K562 (cell line): ENCODE data around the gene GANAB. TPM values are rescaled to one million over a fixed set of nuclear protein-coding genes. Genes with fewer than 3 reads are reported as not detected.

Experiments
- CBX2 ChIP-seq: fragments of 200-600 bp; sonication (generic); IDR thresholded peaks from one replicate; pipeline ENCODE4 v1.6.1; 2012; ENCODE audit warnings: mild to moderate bottlenecking, low read length, inconsistent platforms; ENCODE audit not compliant: insufficient read depth, poor library complexity, severe bottlenecking
- CREM ChIP-seq: IDR thresholded peaks from 2 replicates; pipeline ENCODE4 v1.6.1; 2014; ENCODE audit warnings: antibody characterized with exemption, low read depth
- ESRRA ChIP-seq: fragments of 450-650 bp; IDR thresholded peaks from 2 replicates; pipeline ENCODE4 v1.6.1; 2014; ENCODE audit warnings: low read depth, mild to moderate bottlenecking, moderate library complexity, borderline replicate concordance
- MCM2 ChIP-seq: fragments of 450-650 bp; IDR thresholded peaks from 2 replicates; pipeline ENCODE4 v1.6.1; 2017; ENCODE audit warnings: low read depth, mild to moderate bottlenecking
- MEF2A ChIP-seq: IDR thresholded peaks from 2 replicates; pipeline ENCODE4 v1.6.1; 2011; ENCODE audit warnings: low read depth, mild to moderate bottlenecking, low read length, moderate library complexity; ENCODE audit not compliant: control insufficient read depth
- MTA3 ChIP-seq: fragments of 450-650 bp; formaldehyde crosslinking; IDR thresholded peaks from 2 replicates; pipeline ENCODE4 v1.6.1; 2017; ENCODE audit warnings: mild to moderate bottlenecking, borderline replicate concordance
- MYBL2 ChIP-seq, 2 experiments: fragments of 450-650 bp in 1 of 2; sonication (generic) in 1 of 2; formaldehyde crosslinking in 1 of 2; IDR thresholded peaks; 2 replicates each; pipeline versions ENCODE4 v1.6.1 to v1.8.1; 2017 to 2022; ENCODE audit warnings: borderline replicate concordance in 1 of 2, inconsistent platforms in 1 of 2, low read depth in 1 of 2, mild to moderate bottlenecking in 1 of 2, missing genetic modification reagents in 1 of 2, moderate library complexity in 1 of 2
- POLR2AphosphoS5 ChIP-seq: IDR thresholded peaks from 2 replicates; pipeline ENCODE4 v1.6.1; 2011; ENCODE audit warnings: mild to moderate bottlenecking, low read depth, low read length, moderate library complexity; ENCODE audit not compliant: control insufficient read depth, insufficient read depth
- PRPF4 ChIP-seq: fragments of 200-400 bp; formaldehyde crosslinking; IDR thresholded peaks from one replicate; pipeline ENCODE4 v1.6.1; 2017; ENCODE audit warnings: low read length, low read depth, mild to moderate bottlenecking; ENCODE audit not compliant: insufficient read depth, poor library complexity, severe bottlenecking
- RAD51 ChIP-seq: fragments of 450-650 bp; IDR thresholded peaks from 2 replicates; pipeline ENCODE4 v1.7.1; 2016; ENCODE audit warnings: low read depth, mild to moderate bottlenecking, borderline replicate concordance
- RBM22 ChIP-seq: fragments of 200-400 bp; formaldehyde crosslinking; IDR thresholded peaks from 2 replicates; pipeline ENCODE4 v1.6.1; 2018; ENCODE audit warnings: low read length, low read depth; ENCODE audit not compliant: poor library complexity, severe bottlenecking
- SIRT6 ChIP-seq: IDR thresholded peaks from one replicate; pipeline ENCODE4 v1.6.1; 2012; ENCODE audit warnings: low read depth, mild to moderate bottlenecking, control low read depth, inconsistent platforms, low read length, moderate library complexity
- TAF1 ChIP-seq: IDR thresholded peaks from 2 replicates; pipeline ENCODE4 v1.6.1; 2011; ENCODE audit warnings: mild to moderate bottlenecking, low read length, moderate library complexity; ENCODE audit not compliant: insufficient read depth, control insufficient read depth, severe bottlenecking; ENCODE audit errors: extremely low read depth
- TGIF2 ChIP-seq: sonication (generic); formaldehyde crosslinking; IDR thresholded peaks from 2 replicates; pipeline ENCODE4 v1.8.1; 2022; ENCODE audit warnings: mild to moderate bottlenecking, missing genetic modification reagents, moderate library complexity
- ZNF12 ChIP-seq: sonication (generic); formaldehyde crosslinking; IDR thresholded peaks from 2 replicates; pipeline ENCODE4 v1.4.0; 2020; ENCODE audit warnings: mild to moderate bottlenecking, missing genetic modification reagents
- ZNF699 ChIP-seq: fragments of 250-450 bp; sonication (Bioruptor Pico); IDR thresholded peaks from 2 replicates; pipeline ENCODE4 v1.8.0; 2021; ENCODE audit warnings: mild to moderate bottlenecking, moderate library complexity; ENCODE audit not compliant: insufficient replicate concordance
- ZSCAN29 ChIP-seq: fragments of 450-650 bp; IDR thresholded peaks from 2 replicates; pipeline ENCODE4 v1.6.1; 2017
- polyA plus RNA-seq, 8 experiments: library from polyadenylated mRNA; depleted of rRNA in 4 of 8; stranded (reverse) in 5 of 8; unstranded in 3 of 8; fragments of >200 nt; fragmentation: Nextera tagmentation in 2 of 8; fragmentation: Illumina TruSeq in 1 of 8; extraction: Ambion mirVana in 2 of 8; extraction: Trizol in 1 of 8; gene quantifications; 2 replicates each; pipeline versions ENCODE4 v1.2.1 to v1.2.3, GENCODE V29; 2011 to 2014; ENCODE audit warnings: inconsistent platforms in 1 of 8, missing spikeins in 1 of 8
- total RNA-seq, 7 experiments: library from RNA; depleted of rRNA in 6 of 7; stranded (reverse); fragments of >200 nt in 6 of 7; fragmentation: Illumina TruSeq in 2 of 7; extraction: Trizol in 2 of 7; gene quantifications; 2 replicates each; pipeline versions ENCODE4 v1.2.1 to v1.2.3, GENCODE V29; 2011 to 2021; ENCODE audit warnings: low replicate concordance in 1 of 7
- TF ChIP-seq, protein P1 (sequence below): fragments of 250-450 bp; sonication (Bioruptor Pico); IDR thresholded peaks from 2 replicates; pipeline ENCODE4 v1.6.1; 2021; ENCODE audit warnings: mild to moderate bottlenecking
- TF ChIP-seq, protein P2 (sequence below): IDR thresholded peaks from 2 replicates; pipeline ENCODE4 v1.6.1; 2016; ENCODE audit warnings: missing genetic modification characterization, missing compliant biosample characterization
- TF ChIP-seq, protein P3 (sequence below): sonication (generic); formaldehyde crosslinking; IDR thresholded peaks from 2 replicates; pipeline ENCODE4 v1.8.1; 2022; ENCODE audit warnings: missing genetic modification reagents
- TF ChIP-seq, protein P4 (sequence below): fragments of 250-450 bp; sonication (Bioruptor Pico); IDR thresholded peaks from 2 replicates; pipeline ENCODE4 v1.5.0; 2021
- TF ChIP-seq, protein P5 (sequence below): fragments of 250-450 bp; sonication (Bioruptor Pico); IDR thresholded peaks from 2 replicates; pipeline ENCODE4 v1.9.0; 2021; ENCODE audit warnings: mild to moderate bottlenecking

Gene GANAB
- total and polyA plus RNA-seq, 9 of the 15 experiments (the other 6 are each of a cell fraction or from before 2014, with no cell fraction given), result 6.5 to 284 (median 161) TPM

DNA sequence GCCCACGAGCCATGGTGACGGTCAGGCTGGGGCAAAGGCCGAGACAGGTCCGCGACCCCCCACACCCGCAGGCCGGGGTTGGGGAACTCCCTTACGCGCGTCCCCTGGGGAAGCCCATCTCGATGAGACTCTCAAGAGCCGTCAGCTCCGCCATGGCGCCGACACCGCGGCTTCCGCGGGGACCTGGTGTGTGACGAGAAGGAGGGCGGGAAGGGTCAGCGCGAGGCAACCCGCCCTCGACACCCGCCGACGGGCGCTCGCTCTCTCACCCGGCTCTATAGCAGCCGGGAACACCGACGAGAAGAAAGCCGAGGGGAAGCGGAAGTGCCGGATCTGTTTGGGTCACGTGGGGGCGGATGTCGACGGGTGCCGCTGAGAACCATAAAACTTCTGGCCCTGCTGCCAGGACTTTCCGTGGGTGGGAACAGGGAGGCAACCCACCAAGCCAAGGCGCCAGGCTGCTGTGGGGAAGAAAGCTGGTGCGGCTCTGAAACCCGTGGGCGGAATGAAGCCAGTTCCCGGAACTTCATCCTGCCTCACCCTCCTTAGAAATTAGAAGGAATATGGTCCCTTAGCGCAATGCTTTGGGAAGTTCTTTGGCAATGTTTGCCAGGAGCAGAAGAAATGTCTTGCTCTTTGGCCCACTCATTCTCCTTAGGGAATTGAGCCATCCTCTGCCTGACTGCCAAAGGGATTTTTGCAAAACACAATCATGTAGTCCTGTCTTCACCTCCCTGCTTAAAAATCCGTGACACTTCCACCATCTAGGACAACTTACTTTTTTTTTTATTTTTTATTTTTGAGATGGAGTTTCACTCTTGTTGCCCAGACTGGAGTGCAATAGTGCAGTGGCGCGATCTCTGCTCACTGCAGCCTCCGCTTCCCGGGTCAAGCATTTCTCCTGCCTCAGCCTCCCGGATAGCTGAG is 32.6 kb upstream of the GANAB start, which contains the start of gene UBXN1 (continued):
- TF ChIP-seq, protein P1, sequence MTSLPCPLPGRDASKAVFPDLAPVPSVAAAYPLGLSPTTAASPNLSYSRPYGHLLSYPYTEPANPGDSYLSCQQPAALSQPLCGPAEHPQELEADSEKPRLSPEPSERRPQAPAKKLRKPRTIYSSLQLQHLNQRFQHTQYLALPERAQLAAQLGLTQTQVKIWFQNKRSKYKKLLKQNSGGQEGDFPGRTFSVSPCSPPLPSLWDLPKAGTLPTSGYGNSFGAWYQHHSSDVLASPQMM, result no peak
- TF ChIP-seq ZNF699 (CRISPR knock-in tag) (no peak), TAF1 (peak; percentile 80), MTA3 (peak; percentile 99), ZNF12 (CRISPR knock-in tag) (peak; percentile 64; the same call in 1 of the 2 replicates), POLR2AphosphoS5 (peak; percentile 75), RBM22 (no peak), MYBL2 (IDR thresholded peaks at IDR 0.05; ENCODE audit: low read depth) (no peak), MYBL2 (CRISPR knock-in tag; IDR thresholded peaks at IDR 0.05; ENCODE audit: borderline replicate concordance) (no peak), PRPF4 (no peak), ESRRA (0 out of 2 replicates have a peak, but pooled peaks have one; percentile 17), MCM2 (no peak), CREM (peak; percentile 73), ZSCAN29 (no peak), RAD51 (peak; percentile 97), TGIF2 (CRISPR knock-in tag) (no peak), MEF2A (no peak), SIRT6 (no peak), CBX2 (no peak)
- TF ChIP-seq, protein P2, sequence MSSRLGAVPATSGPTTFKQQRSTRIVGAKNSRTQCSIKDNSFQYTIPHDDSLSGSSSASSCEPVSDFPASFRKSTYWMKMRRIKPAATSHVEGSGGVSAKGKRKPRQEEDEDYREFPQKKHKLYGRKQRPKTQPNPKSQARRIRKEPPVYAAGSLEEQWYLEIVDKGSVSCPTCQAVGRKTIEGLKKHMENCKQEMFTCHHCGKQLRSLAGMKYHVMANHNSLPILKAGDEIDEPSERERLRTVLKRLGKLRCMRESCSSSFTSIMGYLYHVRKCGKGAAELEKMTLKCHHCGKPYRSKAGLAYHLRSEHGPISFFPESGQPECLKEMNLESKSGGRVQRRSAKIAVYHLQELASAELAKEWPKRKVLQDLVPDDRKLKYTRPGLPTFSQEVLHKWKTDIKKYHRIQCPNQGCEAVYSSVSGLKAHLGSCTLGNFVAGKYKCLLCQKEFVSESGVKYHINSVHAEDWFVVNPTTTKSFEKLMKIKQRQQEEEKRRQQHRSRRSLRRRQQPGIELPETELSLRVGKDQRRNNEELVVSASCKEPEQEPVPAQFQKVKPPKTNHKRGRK (tag), result no peak
- TF ChIP-seq, protein P3, sequence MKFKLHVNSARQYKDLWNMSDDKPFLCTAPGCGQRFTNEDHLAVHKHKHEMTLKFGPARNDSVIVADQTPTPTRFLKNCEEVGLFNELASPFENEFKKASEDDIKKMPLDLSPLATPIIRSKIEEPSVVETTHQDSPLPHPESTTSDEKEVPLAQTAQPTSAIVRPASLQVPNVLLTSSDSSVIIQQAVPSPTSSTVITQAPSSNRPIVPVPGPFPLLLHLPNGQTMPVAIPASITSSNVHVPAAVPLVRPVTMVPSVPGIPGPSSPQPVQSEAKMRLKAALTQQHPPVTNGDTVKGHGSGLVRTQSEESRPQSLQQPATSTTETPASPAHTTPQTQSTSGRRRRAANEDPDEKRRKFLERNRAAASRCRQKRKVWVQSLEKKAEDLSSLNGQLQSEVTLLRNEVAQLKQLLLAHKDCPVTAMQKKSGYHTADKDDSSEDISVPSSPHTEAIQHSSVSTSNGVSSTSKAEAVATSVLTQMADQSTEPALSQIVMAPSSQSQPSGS (CRISPR knock-in tag), result no peak
- TF ChIP-seq, protein P4, sequence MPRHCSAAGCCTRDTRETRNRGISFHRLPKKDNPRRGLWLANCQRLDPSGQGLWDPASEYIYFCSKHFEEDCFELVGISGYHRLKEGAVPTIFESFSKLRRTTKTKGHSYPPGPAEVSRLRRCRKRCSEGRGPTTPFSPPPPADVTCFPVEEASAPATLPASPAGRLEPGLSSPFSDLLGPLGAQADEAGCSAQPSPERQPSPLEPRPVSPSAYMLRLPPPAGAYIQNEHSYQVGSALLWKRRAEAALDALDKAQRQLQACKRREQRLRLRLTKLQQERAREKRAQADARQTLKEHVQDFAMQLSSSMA (CRISPR knock-in tag), result peak; percentile 75; the same call in 1 of the 2 replicates
- TF ChIP-seq, protein P5, sequence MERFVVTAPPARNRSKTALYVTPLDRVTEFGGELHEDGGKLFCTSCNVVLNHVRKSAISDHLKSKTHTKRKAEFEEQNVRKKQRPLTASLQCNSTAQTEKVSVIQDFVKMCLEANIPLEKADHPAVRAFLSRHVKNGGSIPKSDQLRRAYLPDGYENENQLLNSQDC, result no peak
